Stimulated activated CD8-positive, alpha-beta memory T cell treated with anti-CD3 and anti-CD28 coated beads, Interleukin-15, amount 100 ng/mL, for 24 hours (primary cell): ENCODE measurements around the gene SSU72.

Source experiments
- DNase-seq: peaks from one replicate; pipeline ENCODE4 v3.0.0-alpha.2; 2020; ENCODE audit warnings: low read depth

Gene SSU72

GRCh38 chr1:1610796-1611195 is 36.1 kb upstream of the SSU72 start:
- DNase-seq: no peak

- no peak for DNase-seq
These were observed 35.3 kb upstream of the SSU72 start for GRCh38 chr1:1609822-1610485.

GRCh38 chr1:1606232-1606631 is 31.6 kb upstream of the SSU72 start:
- no peak for DNase-seq

- no peak for DNase-seq
These were observed 31.1 kb upstream of the SSU72 start for GRCh38 chr1:1605724-1606123.

- DNase-seq: no peak
These were observed 30.4 kb upstream of the SSU72 start for GRCh38 chr1:1605034-1605591.

GRCh38 chr1:1604374-1605033 is 29.8 kb upstream of the SSU72 start:
- DNase-seq: no peak

- no peak for DNase-seq
These were observed 29.2 kb upstream of the SSU72 start for GRCh38 chr1:1603671-1604373.

- DNase-seq: no peak
These were observed 28.4 kb upstream of the SSU72 start for GRCh38 chr1:1602968-1603506.

GRCh38 chr1:1602304-1602967 is 27.8 kb upstream of the SSU72 start:
- no peak for DNase-seq

- DNase-seq: no peak
These were observed 27.1 kb upstream of the SSU72 start for GRCh38 chr1:1601564-1602303.

- no peak for DNase-seq
These were observed 26.3 kb upstream of the SSU72 start for GRCh38 chr1:1600861-1601563.

- DNase-seq: no peak
These were observed 25.5 kb upstream of the SSU72 start, which contains the start of gene FNDC10 for GRCh38 chr1:1599935-1600860. Gene FNDC10, minus strand, starts transcription at chr1:1600135. Its CDS starts 120 bp downstream, at chr1:1600015.

- no peak for DNase-seq
These were observed 24.6 kb upstream of the SSU72 start for GRCh38 chr1:1599030-1599934.

GRCh38 chr1:1598720-1599029 is 24.0 kb upstream of the SSU72 start:
- no peak for DNase-seq

- no peak for DNase-seq
These were observed 23.5 kb upstream of the SSU72 start for GRCh38 chr1:1598051-1598719.

GRCh38 chr1:1597275-1597930 is 22.7 kb upstream of the SSU72 start:
- DNase-seq: no peak

- no peak for DNase-seq
These were observed 22.0 kb upstream of the SSU72 start for GRCh38 chr1:1596493-1597274.
